ENCODE data around the gene OPCML.

OPCML gene

DNA sequence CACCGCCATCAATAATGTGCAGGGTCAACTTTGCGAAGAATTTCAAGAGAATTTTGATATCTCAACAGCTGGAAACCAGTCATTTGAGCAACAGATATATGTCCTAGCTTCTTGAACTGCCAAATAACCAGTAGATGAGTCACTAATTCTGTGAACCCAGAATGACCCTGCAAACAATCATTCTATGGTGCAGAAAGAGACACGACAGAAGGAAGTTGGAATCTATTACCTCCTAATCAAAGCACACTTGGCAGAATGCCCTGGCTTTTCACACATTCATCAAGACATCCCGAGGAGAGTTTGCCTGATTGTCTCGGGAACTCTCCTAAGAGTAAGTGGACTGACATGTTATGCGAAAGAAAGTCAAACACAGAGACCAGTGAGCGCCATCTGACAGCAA, 621.1 kb downstream of the OPCML start:
- no peak for DNase-seq

DNA sequence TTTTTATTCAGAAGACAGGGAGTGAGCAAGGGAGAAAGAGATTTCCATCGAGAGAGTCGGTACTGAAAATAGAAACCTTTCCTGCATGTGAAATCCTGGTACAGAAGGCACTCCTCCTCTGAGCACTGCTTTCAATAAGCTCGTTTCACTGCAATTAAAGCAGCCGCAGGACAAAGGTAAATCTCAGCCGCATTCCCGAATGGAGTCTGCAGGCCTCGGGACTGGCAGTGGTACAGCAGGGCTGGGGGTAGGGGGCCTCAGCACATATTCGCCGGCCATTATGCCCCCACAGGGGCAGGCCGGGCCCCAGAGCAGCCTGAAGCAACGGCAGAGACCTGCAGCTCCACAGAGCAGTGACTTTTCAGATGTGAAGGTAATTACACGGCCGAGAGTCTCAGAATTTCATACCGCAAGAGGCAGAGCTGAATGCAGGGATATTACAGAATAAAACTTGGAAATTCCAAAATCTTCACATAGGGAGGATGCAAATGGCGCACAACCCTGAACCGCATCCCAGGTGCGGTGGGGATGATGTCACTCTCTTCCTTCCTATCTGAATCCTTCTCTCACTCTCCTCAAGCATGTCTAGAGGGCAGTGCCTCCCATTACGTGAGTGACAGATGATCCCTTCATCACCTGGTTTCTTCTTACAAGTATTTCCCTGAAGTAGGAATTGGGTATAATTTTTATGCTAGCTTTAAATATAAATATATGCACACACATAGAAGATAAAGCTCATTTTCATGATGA, 622.1 kb downstream of the OPCML start:
- DNase-seq: no peak

DNA sequence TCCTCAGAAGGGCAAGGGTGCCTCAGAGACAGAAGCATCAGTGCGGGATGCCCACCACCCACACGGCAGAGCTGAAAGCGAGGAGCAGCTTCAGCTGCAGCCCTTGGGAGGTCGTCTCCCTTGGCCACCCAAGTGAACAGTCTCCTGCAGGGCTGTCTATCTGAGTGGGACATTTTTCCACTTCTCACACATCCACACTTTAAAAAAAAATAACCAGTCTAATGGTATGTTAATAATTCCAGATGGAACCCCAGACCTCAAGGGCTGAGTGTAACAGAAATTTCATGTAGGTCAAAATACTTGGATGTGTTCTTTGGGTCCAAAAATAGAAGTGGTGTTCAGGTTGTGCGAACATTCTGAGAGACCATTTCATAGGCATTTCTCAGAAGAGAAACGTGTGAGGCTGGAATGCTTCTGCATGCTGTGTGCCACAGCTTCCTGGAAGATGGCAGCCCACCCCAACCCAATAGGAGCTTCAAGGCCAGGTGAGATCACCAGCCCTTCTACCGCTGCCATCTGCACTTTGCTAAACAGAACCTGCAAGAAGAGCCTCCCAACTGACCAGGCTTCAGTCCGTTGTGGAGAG, 623.2 kb downstream of the OPCML start:
- DNase-seq: no peak

- DNase-seq: no peak
Measured at GRCh38 chr11:132908414-132908810, 623.9 kb downstream of the OPCML start.

- no peak for DNase-seq
Measured at GRCh38 chr11:132907651-132908413, 624.5 kb downstream of the OPCML start.

DNA sequence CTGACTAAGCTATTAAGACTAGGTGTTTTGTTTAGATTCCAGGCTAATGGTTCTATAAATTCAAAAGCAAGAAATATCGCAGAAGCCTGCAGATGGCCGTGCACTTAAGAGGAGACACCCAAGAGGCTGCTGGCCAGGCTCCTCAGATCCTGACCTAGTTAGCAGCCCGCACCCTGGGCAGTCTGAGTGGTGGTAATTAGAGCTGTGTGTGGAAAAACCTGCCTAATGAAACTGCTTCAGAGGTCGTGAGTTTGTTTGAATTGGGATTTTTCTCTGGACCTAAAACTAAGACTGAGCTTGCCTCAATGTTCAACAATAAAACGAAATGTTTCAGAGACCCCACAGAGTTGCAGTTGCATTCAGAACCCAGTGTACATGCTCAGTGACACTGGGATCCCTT, 627.7 kb downstream of the OPCML start:
- no peak for DNase-seq

DNA sequence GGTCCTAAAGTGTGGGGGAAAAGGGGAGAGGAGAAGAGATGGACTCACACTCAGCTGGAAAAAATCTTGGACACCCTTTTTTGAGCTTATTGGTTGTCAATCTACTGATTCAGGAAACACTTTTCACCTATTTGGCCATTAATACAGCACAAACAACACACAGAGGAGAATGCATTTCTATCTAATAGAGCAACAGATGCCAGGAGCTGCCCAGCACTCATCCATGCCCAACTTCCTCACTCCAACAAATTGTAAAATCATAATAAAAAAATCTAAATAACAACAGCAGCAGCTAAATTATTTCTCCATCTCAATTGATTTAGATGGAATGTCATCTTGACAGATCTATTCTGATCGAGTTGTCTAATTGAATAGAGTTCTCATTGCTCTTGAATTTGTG, 628.2 kb downstream of the OPCML start:
- DNase-seq: no peak

DNA sequence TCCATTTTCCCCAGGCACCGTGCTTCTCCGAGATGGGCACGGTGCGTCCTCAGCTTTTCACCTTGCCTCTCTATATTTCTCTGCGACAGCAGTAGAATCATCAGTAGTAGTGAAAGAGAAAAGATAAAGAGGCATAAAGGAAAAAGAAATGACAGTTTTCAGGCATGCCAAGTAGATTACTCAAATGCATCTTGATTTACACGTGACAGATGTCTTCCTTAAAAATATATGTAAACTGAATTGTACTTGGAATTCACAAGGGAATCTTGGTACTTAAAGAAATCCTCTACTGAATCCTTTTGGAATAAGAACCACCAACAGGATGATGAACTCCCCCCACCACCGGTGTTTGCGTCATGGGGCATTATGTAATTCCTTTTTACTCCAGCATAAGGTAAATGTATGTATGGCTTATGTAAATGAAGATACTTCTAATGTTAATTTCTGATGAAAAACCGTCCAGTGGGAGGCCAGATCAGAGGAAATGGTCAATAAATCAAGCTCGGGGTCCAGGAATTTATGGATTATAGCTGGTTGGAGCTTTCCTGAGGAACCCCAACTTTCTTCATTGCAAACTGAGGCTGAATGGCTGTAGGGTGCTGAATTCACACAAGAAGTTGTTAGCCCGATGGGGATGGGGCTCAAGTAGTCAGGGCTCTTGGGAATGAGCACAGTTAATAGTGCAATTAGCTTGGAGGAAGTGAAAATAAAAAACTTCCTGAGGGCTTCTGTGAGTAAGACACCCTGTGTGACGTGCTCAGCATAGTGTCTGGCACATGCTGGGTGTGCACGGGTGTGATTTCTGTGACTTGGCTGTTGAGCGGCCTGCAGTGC, 630.4 kb downstream of the OPCML start:
- no peak for DNase-seq

DNA sequence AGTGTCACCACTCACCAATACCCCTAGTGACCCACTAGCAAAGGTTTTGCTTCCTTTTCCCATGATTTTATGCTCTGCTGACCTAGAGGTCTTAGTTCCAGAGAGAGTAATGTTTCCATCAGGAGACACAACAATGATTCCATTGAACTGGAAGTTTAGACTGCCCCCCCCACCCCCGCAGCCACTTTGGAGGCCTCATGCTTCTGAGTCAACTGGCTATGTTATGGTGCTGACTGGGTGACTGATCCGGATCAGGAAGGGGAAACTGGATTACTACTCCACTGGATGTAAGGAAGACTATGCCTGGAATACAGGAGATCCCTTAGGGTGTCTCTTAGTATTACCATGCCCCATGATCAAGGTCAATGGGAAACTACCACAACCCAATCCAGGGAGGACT, 633.6 kb downstream of the OPCML start:
- no peak for DNase-seq

GRCh38 chr11:132898021-132898420, 634.3 kb downstream of the OPCML start:
- no peak for DNase-seq

- no peak for DNase-seq
Measured at GRCh38 chr11:132895340-132895739, 637.0 kb downstream of the OPCML start.

GRCh38 chr11:132894606-132895005, 637.7 kb downstream of the OPCML start:
- no peak for DNase-seq

- no peak for DNase-seq
Measured at GRCh38 chr11:132892876-132893275, 639.4 kb downstream of the OPCML start.

DNA sequence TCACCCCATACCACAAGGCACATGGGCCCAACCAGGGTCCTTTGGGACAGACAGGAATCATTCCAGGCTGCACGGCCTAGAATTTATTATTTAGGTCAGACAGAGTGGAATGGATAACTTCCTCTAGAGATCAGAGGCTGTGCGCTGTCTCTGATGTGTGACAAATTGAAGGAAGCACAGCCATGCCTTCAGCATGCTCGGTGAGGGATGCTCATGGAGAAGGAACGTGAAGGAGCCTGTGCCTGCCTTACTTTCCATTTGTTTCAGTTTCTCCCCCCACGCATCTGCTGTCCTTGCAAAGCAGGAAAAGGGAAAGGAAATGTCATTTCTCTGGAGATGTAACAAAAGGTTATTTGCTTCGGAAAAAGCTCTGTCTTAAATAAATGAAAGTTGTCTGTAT, 644.1 kb downstream of the OPCML start:
- no peak for DNase-seq

DNA sequence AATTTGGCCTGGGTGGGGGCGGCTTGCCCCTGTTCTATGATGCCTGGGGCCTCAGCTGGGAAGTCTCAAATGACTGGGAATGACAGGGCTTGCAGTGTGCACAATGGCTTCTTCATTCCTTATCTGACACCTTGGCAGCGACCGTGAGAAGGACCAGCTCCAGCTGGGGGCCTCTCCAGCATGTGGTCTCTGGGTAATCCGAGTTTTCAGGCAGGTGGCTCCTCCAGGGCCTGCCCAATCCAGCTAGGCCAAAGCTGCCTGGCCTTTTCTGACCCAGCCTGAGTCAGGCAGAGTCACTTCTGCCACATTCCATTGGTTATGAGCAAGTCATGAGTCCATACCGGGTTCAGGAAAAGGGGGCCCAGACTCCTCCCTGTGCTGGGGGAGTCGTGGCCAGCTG, 646.0 kb downstream of the OPCML start:
- no peak for DNase-seq

GRCh38 chr11:132883241-132883640, 649.1 kb downstream of the OPCML start:
- DNase-seq: no peak

GRCh38 chr11:132881622-132882021, 650.7 kb downstream of the OPCML start:
- no peak for DNase-seq

DNA sequence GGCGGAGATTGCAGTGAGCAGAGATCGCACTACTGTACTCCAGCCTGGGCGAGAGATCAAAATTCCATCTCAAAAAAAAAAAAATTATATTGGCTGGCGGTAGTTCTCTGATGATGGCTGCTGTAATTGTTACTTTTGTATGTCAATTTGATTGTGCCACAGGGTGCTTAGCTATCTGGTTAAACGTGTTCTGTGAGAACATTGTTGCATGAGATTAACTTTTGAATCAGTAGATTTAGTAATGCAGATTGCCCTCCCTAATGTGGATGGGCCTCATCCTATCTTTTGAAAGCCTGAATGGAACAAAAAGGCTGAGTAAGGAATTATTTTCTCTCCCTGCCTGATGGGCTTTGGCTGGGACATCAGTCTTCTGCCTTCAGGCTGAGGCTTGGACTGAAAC, 654.2 kb downstream of the OPCML start:
- no peak for DNase-seq

DNA sequence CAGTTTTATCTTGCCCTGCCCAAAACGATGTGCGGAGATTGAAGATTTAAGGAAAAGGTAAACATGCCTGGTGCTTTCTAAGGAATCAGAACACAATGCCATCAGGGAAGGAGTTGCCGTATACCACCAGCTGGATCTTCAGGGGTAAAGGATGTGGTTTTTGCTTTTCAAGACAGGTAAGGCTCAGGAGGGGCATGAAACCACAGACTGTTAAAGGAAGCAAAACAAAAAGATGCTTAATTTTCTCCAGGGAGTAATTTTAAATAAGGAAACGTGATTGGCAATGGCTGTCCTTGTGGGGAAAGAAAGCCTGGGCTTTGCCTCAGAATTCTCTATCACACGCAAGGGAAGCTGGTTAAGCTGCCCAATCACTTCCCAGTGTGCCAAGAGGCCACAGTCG, 655.6 kb downstream of the OPCML start:
- no peak for DNase-seq

DNA sequence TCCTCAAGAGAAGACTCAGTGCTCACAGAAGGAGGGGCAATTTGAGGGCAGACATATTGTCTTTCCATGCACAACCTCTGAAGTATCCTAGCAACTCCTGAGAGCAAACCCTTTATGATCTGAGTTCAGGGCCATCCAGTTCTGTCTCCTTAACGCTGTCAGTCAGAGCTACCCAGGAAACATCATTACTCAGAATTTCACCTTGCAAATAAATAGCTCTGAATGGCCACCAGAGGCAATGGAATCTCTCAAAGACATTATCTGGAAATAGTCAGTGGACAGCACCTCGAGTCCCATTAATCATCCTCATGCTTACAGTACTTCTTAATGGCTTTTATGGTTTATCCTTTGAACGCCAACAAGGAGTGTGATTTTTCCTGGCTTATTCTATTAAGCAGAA, 656.1 kb downstream of the OPCML start:
- DNase-seq: no peak

DNA sequence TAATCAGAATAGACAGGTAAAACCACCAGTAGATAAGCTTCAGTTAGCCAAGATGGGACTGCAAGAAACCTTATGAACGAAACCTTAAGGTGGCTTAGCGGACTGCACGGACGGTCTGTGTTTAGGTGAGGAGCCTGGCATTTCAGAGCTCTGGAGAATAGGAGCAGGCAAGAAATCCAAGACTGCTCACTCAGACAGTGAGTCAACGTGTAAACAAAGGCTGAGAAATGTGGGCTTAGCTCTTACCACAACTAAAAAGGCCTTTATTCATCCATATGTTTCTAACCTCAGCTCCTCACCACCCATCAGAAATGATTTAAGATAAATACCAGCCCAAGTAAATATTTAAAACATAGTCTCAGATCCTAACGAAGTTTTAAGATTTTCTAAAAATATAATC, 657.7 kb downstream of the OPCML start:
- no peak for DNase-seq

- no peak for DNase-seq
Measured at GRCh38 chr11:132873841-132874240, 658.5 kb downstream of the OPCML start.

- DNase-seq: no peak
Measured at GRCh38 chr11:132872211-132872610, 660.1 kb downstream of the OPCML start.

All from activated CD4-positive, alpha-beta T cell treated with anti-CD3 and anti-CD28 coated beads for 48 hours (primary cell).